ENCODE results near the gene CERS3. TPM values are rescaled to one million over a fixed set of nuclear protein-coding genes. Genes with fewer than 3 reads are reported as not detected.
A peak's percentile ranks its signal among the peaks of the same experiment; 100 is the strongest.
"Not testable (repeated sequence)": the region's sequence is repeated elsewhere in the genome, so short reads cannot be mapped to it uniquely, and the experiment has no call there.

CERS3 gene
- total RNA-seq, 2 experiments from 2014 or later = not detected

- H3K4me3 Mint-ChIP-seq = no peak overlapping the region
- H3K27ac Mint-ChIP-seq = no peak overlapping the region
- H3K36me3 Mint-ChIP-seq (ENCODE audit: low read depth) = peaks cover 4% of the 10 kb centered on the region
- no peak for ATAC-seq
- H3K9me3 Mint-ChIP-seq = peaks cover 3% of the 10 kb centered on the region
- ChIA-PET CTCF (interaction anchor here (3.7 kb wide), 1 partner anchor 107 kb away, joined by 11 read pairs; no protein-coding TSS in a partner anchor), POLR2A (no interaction called here)
- no peaks in the 10 kb centered on the region for H3K27me3 Mint-ChIP-seq
- intact Hi-C loops (cut with micrococcal nuclease) = no loop called here
- no peaks in the 10 kb centered on the region for H3K4me1 Mint-ChIP-seq (ENCODE audit: low read depth)
- TF ChIP-seq CTCF (IDR thresholded peaks at IDR 0.05) = no peak
- DNase-seq = no peak
These were observed 71.5 kb downstream of the CERS3 start for GRCh38 chr15:100457201-100457600.

GRCh38 chr15:100454148-100454547 is 74.6 kb downstream of the CERS3 start:
- POLR2A ChIA-PET = no interaction called here
- Mint-ChIP-seq H3K27ac (no peak overlapping the region), H3K4me3 (no peak overlapping the region), H3K27me3 (no peaks in the 10 kb centered on the region), H3K9me3 (peaks cover 13% of the 10 kb centered on the region), H3K36me3 (ENCODE audit: low read depth) (peaks cover 10% of the 10 kb centered on the region), H3K4me1 (ENCODE audit: low read depth) (no peaks in the 10 kb centered on the region)
- CTCF ChIA-PET = no interaction called here
- no peak for ATAC-seq
- no peak for TF ChIP-seq CTCF (IDR thresholded peaks at IDR 0.05)
- intact Hi-C loops (cut with micrococcal nuclease) = no loop called here
- no peak for DNase-seq

GRCh38 chr15:100448481-100448880 is 80.3 kb downstream of the CERS3 start:
- no peaks in the 10 kb centered on the region for H3K4me1 Mint-ChIP-seq (ENCODE audit: low read depth)
- intact Hi-C loops (cut with micrococcal nuclease) = no loop called here
- TF ChIP-seq CTCF (IDR thresholded peaks at IDR 0.05) = no peak
- no peak for ATAC-seq
- no peak overlapping the region for H3K4me3 Mint-ChIP-seq
- H3K27me3 Mint-ChIP-seq = no peaks in the 10 kb centered on the region
- POLR2A ChIA-PET = no interaction called here
- peaks cover 6% of the 10 kb centered on the region for H3K36me3 Mint-ChIP-seq (ENCODE audit: low read depth)
- DNase-seq = no peak
- CTCF ChIA-PET = no interaction called here
- peaks cover 10% of the 10 kb centered on the region for H3K9me3 Mint-ChIP-seq
- H3K27ac Mint-ChIP-seq = no peak overlapping the region

GRCh38 chr15:100441063-100441462 is 87.7 kb downstream of the CERS3 start:
- intact Hi-C loops (cut with micrococcal nuclease); H3K9me3 Mint-ChIP-seq; DNase-seq; CTCF ChIA-PET; H3K27me3 Mint-ChIP-seq; H3K36me3 Mint-ChIP-seq (ENCODE audit: low read depth); ATAC-seq; H3K4me1 Mint-ChIP-seq (ENCODE audit: low read depth); H3K27ac Mint-ChIP-seq; H3K4me3 Mint-ChIP-seq; POLR2A ChIA-PET: not testable (repeated sequence)

GRCh38 chr15:100439514-100439913 is 89.2 kb downstream of the CERS3 start:
- H3K9me3 Mint-ChIP-seq = no peaks in the 10 kb centered on the region
- ChIA-PET POLR2A (interaction anchor here (1.7 kb wide), 1 partner anchor 9 kb away, joined by 5 read pairs; no protein-coding TSS in a partner anchor), CTCF (interaction anchor here (1.2 kb wide), 1 partner anchor 90 kb away, joined by 4 read pairs; no protein-coding TSS in a partner anchor)
- DNase-seq = no peak
- H3K4me1 Mint-ChIP-seq (ENCODE audit: low read depth) = peaks cover 5% of the 10 kb centered on the region
- no peak overlapping the region for H3K27ac Mint-ChIP-seq
- TF ChIP-seq CTCF (IDR thresholded peaks at IDR 0.05) = no peak
- H3K36me3 Mint-ChIP-seq (ENCODE audit: low read depth) = no peaks in the 10 kb centered on the region
- H3K4me3 Mint-ChIP-seq = no peak overlapping the region
- ATAC-seq = no peak
- intact Hi-C loops (cut with micrococcal nuclease) = no loop called here
- no peaks in the 10 kb centered on the region for H3K27me3 Mint-ChIP-seq

- H3K27me3 Mint-ChIP-seq = no peaks in the 10 kb centered on the region
- H3K27ac Mint-ChIP-seq = no peak overlapping the region
- POLR2A ChIA-PET = interaction anchor here (1.7 kb wide), 1 partner anchor 8 kb away, joined by 5 read pairs; no protein-coding TSS in a partner anchor
- no peaks in the 10 kb centered on the region for H3K36me3 Mint-ChIP-seq (ENCODE audit: low read depth)
- no peak overlapping the region for H3K4me3 Mint-ChIP-seq
- DNase-seq (peak; percentile 70), ATAC-seq (peak; percentile 24)
- intact Hi-C loops (cut with micrococcal nuclease) = no loop called here
- TF ChIP-seq CTCF (IDR thresholded peaks at IDR 0.05) = no peak
- CTCF ChIA-PET = interaction anchor here (1.2 kb wide), 1 partner anchor 89 kb away, joined by 4 read pairs; no protein-coding TSS in a partner anchor
- peaks cover 5% of the 10 kb centered on the region for H3K4me1 Mint-ChIP-seq (ENCODE audit: low read depth)
- H3K9me3 Mint-ChIP-seq = no peaks in the 10 kb centered on the region
These were observed 90.2 kb downstream of the CERS3 start for GRCh38 chr15:100438570-100438969.

All from activated CD8-positive, alpha-beta T cell treated with anti-CD3 and anti-CD28 coated beads for 36 hours (primary cell).